HepG2 (cell line): ENCODE results near the gene PLEKHN1. TPM values are rescaled to one million over a fixed set of nuclear protein-coding genes. Genes with fewer than 3 reads are reported as not detected.
A peak's percentile ranks its signal among the peaks of the same experiment; 100 is the strongest.

Experiments used
- ATAC-seq: fragments of 200-7000 bp; cut with Tn5 transposase; 3 replicates; pipeline ENCODE4 v1.9.1; 2020; ENCODE audit warnings: mild to moderate bottlenecking, moderate library complexity
- BruUV-seq: library from RNA; stranded (reverse); fragments of 400-500 nt; replicated peaks from 2 replicates; lab custom pipeline; 2021; lab: Mats Ljungman, UMichigan
- CTCF ChIA-PET: fragments of 300-600 bp; formaldehyde crosslinking; extraction: SDS; loops from one replicate; lab custom pipeline; 2021; ENCODE audit warnings: low total read pairs, inconsistent platforms, low intra/inter-chr PET ratio; lab: Yijun Ruan, JAX
- POLR2A ChIA-PET: fragments of 350-600 bp; sonication (Branson Sonifier 250); formaldehyde crosslinking; loops from one replicate; lab custom pipeline; 2020; ENCODE audit warnings: antibody characterized with exemption, inconsistent platforms; lab: Yijun Ruan, JAX
- DNase-seq: peaks from one replicate; pipeline ENCODE4 v3.0.0-alpha.2; 2015; ENCODE audit warnings: low spot score
- FAIRE-seq: peaks from 3 replicates; lab custom pipeline; 2011; peaks lifted over from hg19 to GRCh38; lab: Jason Lieb, UNC
- H2AFZ ChIP-seq: one replicate; pipeline ENCODE4 v1.6.1; 2011; ENCODE audit warnings: low read length, inconsistent platforms
- H3K27ac ChIP-seq: fragments of 300-600 bp; 3 replicates; pipeline ENCODE4 v1.8.0; 2011; ENCODE audit warnings: mixed run types, mild to moderate bottlenecking, mixed read lengths, low read length, inconsistent platforms; ENCODE audit not compliant: insufficient read depth; ENCODE audit errors: extremely low read length
- H3K27me3 ChIP-seq, 2 experiments: fragments of 200-600 bp in 1 of 2; 2 replicates in 1 of 2; 3 replicates in 1 of 2; pipeline versions ENCODE4 v1.6.0 to v1.8.0; 2011; ENCODE audit warnings: low read length in 2 of 2, mild to moderate bottlenecking in 2 of 2, moderate library complexity in 2 of 2, inconsistent platforms in 1 of 2; ENCODE audit not compliant: insufficient read depth in 2 of 2, control insufficient read depth in 1 of 2
- H3K36me3 ChIP-seq, 2 experiments: fragments of 200-600 bp in 1 of 2; replicated peaks in 1 of 2; 2 replicates in 1 of 2; 3 replicates in 1 of 2; pipeline versions ENCODE4 v1.5.1 to v1.8.0; 2011; ENCODE audit warnings: low read length in 2 of 2, inconsistent platforms in 1 of 2; ENCODE audit not compliant: insufficient read depth in 2 of 2, control insufficient read depth in 1 of 2
- H3K4me1 ChIP-seq: 2 replicates; pipeline ENCODE4 v1.5.1; 2012; ENCODE audit warnings: low read length, inconsistent platforms; ENCODE audit not compliant: insufficient read depth
- H3K4me2 ChIP-seq: 2 replicates; pipeline ENCODE4 v1.6.0; 2011; ENCODE audit warnings: low read depth, low read length, inconsistent platforms
- H3K4me3 ChIP-seq, 3 experiments: fragments of 200-600 bp in 1 of 3; sonication (generic), shearing (Covaris generic) in 1 of 3; replicated peaks in 1 of 3; 2 replicates each; pipeline ENCODE4 v1.5.1; 2011 to 2016; ENCODE audit warnings: low read length in 3 of 3, inconsistent platforms in 2 of 3, low read depth in 2 of 3, mild to moderate bottlenecking in 2 of 3, control low read depth in 1 of 3, mixed read lengths in 1 of 3; ENCODE audit not compliant: insufficient read depth in 1 of 3
- H3K79me2 ChIP-seq: one replicate; pipeline ENCODE4 v1.6.1; 2011; ENCODE audit warnings: low read length, inconsistent platforms; ENCODE audit not compliant: insufficient read depth
- H3K9ac ChIP-seq: 2 replicates; pipeline ENCODE4 v1.6.0; 2011; ENCODE audit warnings: mild to moderate bottlenecking, low read depth, low read length, inconsistent platforms; ENCODE audit not compliant: insufficient read depth
- H3K9me3 ChIP-seq: 2 replicates; pipeline ENCODE4 v1.5.1; 2012; ENCODE audit warnings: mild to moderate bottlenecking, low read length
- H4K20me1 ChIP-seq: 2 replicates; pipeline ENCODE4 v1.6.0; 2011; ENCODE audit warnings: inconsistent platforms, mild to moderate bottlenecking, low read length, moderate library complexity; ENCODE audit not compliant: insufficient read depth
- ELK4 ChIP-seq: sonication (generic); formaldehyde crosslinking; IDR thresholded peaks from 2 replicates; pipeline ENCODE4 v1.9.0; 2021; ENCODE audit warnings: missing genetic modification reagents, borderline replicate concordance
- KDM1A ChIP-seq: IDR thresholded peaks from 2 replicates; pipeline ENCODE4 v1.6.1; 2016; ENCODE audit warnings: missing compliant biosample characterization
- MAZ ChIP-seq, 2 experiments: sonication (generic) in 1 of 2; formaldehyde crosslinking in 1 of 2; IDR thresholded peaks; 2 replicates each; pipeline versions ENCODE4 v1.5.0 to v1.6.1; 2012 to 2020; ENCODE audit warnings: low read depth in 2 of 2, mild to moderate bottlenecking in 2 of 2, borderline replicate concordance in 1 of 2, improper control_type of control experiment in 1 of 2, low read length in 1 of 2, missing genetic modification reagents in 1 of 2, moderate library complexity in 1 of 2
- MED8 ChIP-seq: sonication (generic); formaldehyde crosslinking; IDR thresholded peaks from 2 replicates; pipeline ENCODE4 v1.8.1; 2023; ENCODE audit warnings: mild to moderate bottlenecking, missing genetic modification reagents; ENCODE audit not compliant: insufficient replicate concordance
- MNT ChIP-seq: fragments of 450-650 bp; IDR thresholded peaks from 2 replicates; pipeline ENCODE4 v1.6.1; 2016
- MYC ChIP-seq: sonication (generic); formaldehyde crosslinking; IDR thresholded peaks from 2 replicates; pipeline ENCODE4 v1.9.0; 2021; ENCODE audit warnings: missing genetic modification reagents, borderline replicate concordance
- ZFP36L2 ChIP-seq: sonication (generic); formaldehyde crosslinking; IDR thresholded peaks from 2 replicates; pipeline ENCODE4 v1.4.0; 2020; ENCODE audit warnings: missing genetic modification reagents
- ZFP41 ChIP-seq: sonication (generic); formaldehyde crosslinking; IDR thresholded peaks from 2 replicates; pipeline ENCODE4 v1.4.0; 2020; ENCODE audit warnings: mild to moderate bottlenecking, missing genetic modification reagents, borderline replicate concordance
- ZNF143 ChIP-seq: sonication (generic); formaldehyde crosslinking; IDR thresholded peaks from 2 replicates; pipeline ENCODE4 v1.4.0; 2020; ENCODE audit warnings: missing genetic modification reagents
- ZNF296 ChIP-seq: sonication (generic); formaldehyde crosslinking; conservative IDR thresholded peaks from 2 replicates; pipeline ENCODE4 v1.5.0; 2020; ENCODE audit warnings: mild to moderate bottlenecking, missing genetic modification reagents
- ZNF607 ChIP-seq: sonication (generic); formaldehyde crosslinking; IDR thresholded peaks from 2 replicates; pipeline ENCODE4 v1.5.1; 2020; ENCODE audit warnings: missing genetic modification reagents, mild to moderate bottlenecking, borderline replicate concordance
- ZNF841 ChIP-seq: sonication (generic); formaldehyde crosslinking; IDR thresholded peaks from 2 replicates; pipeline ENCODE4 v1.8.1; 2023; ENCODE audit warnings: missing genetic modification reagents, borderline replicate concordance
- WGBS: methylation state at CpG from one replicate; pipeline ENCODE4 v1.1.6; 2017; ENCODE audit warnings: low lambda C conversion rate; 5-methylcytosine and 5-hydroxymethylcytosine counted together
- in situ Hi-C: cut with HindIII; loops from 2 replicates; pipeline ENCODE4 v1.10.0; 2017; ENCODE audit warnings: low pct_unique_long_range_greater_than_20kb; ENCODE audit not compliant: extremely low pct_ligation_motif_present
- intact Hi-C: fragments of 100-400 bp; cut with micrococcal nuclease; formaldehyde crosslinking; loops from one replicate; pipeline ENCODE4 v1.10.0; 2022; ENCODE audit not compliant: unreplicated experiment
- polyA plus RNA-seq, 8 experiments: library from polyadenylated mRNA; depleted of rRNA in 3 of 8; stranded (reverse) in 7 of 8; unstranded in 1 of 8; fragments of >200 nt; fragmentation: Illumina TruSeq in 4 of 8; extraction: Trizol in 4 of 8; gene quantifications; 2 replicates each; pipeline versions ENCODE4 v1.2.1 to v1.2.3, GENCODE V29; 2011 to 2016; ENCODE audit warnings: low read depth in 4 of 8, missing spikeins in 1 of 8, mixed read lengths in 1 of 8; ENCODE audit not compliant: insufficient read depth in 1 of 8
- total RNA-seq, 5 experiments: library from RNA; depleted of rRNA; stranded (reverse); fragments of >200 nt; fragmentation: Illumina TruSeq; extraction: Trizol; gene quantifications; 2 replicates each; pipeline ENCODE4 v1.2.3, GENCODE V29; 2016; ENCODE audit warnings: low read depth in 1 of 5

Gene PLEKHN1
- total and polyA plus RNA-seq, 2 of the 13 experiments (the other 11 are each of a cell fraction or from before 2014, with no cell fraction given), result 0.42 to 0.58 TPM

DNA sequence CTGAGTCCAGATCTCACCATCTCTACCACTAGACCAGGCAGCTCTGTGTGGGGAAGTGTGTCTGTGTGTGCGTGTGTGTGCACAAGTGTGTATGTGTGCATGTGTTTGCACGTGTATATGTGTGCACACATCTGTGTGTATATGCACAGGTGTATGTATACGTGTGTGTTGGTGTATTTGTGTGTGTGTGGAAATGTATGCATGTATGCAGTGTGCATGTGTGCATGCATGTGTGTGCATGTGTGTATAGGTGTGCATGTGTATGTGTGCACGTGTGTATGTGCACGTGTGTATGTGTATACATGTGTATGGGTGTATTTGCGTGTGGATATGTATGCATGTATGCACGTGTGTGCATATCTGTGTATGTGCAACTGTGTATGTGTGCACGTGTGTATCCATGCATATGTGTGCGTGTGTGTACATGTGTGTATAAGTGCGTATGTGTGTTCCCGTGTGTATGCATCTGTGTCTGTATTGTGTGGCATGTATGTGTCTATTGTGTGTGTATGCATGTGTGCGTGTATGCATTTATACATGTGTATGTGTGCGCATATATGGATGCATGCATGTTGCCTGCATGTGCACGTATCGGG lies 3.1 kb downstream of the PLEKHN1 start:
- no peaks in the 10 kb centered on the region for H4K20me1 ChIP-seq
- TF ChIP-seq ELK4 (CRISPR knock-in tag), result no peak
- TF ChIP-seq MNT, result peak; percentile 98
- TF ChIP-seq, all 625 proteins: peak for 1
- H3K79me2 ChIP-seq, result no peaks in the 10 kb centered on the region
- WGBS, result 86% methylated on average over 15 of the region's 15 CpGs
- H3K4me3 ChIP-seq, result no peak overlapping the region
- H3K4me1 ChIP-seq, result peaks cover 24% of the 10 kb centered on the region
- H3K27ac ChIP-seq, result no peak overlapping the region
- ChIA-PET POLR2A (no interaction called here), CTCF (no interaction called here)
- no TSS peak for BruUV-seq
- intact Hi-C loops, result no loop called here
- H3K4me2 ChIP-seq, result no peak overlapping the region
- H3K9ac ChIP-seq, result no peak overlapping the region
- ATAC-seq, result no peak
- in situ Hi-C loops, result no loop called here
- no peak overlapping the region for H2AFZ ChIP-seq
- no peak for DNase-seq
- H3K36me3 ChIP-seq, result 0 out of 5 replicates have a peak, but pooled peaks cover 0 to 3% of the 10 kb centered on the region in 2 experiments
- H3K9me3 ChIP-seq, result no peaks in the 10 kb centered on the region
- FAIRE-seq, result no peak
- H3K27me3 ChIP-seq, result no peaks in the 10 kb centered on the region; a peak in 1 of 5 replicates

- H3K27ac ChIP-seq, result no peak overlapping the region
- no peak overlapping the region for H3K4me3 ChIP-seq
- in situ Hi-C loops, result no loop called here
- peaks cover 24% of the 10 kb centered on the region for H3K4me1 ChIP-seq
- no peak for ATAC-seq
- H2AFZ ChIP-seq, result no peak overlapping the region
- H4K20me1 ChIP-seq, result no peaks in the 10 kb centered on the region
- no TSS peak for BruUV-seq
- H3K4me2 ChIP-seq, result no peak overlapping the region
- DNase-seq, result no peak
- no peak for FAIRE-seq
- intact Hi-C loops, result no loop called here
- H3K79me2 ChIP-seq, result no peaks in the 10 kb centered on the region
- no peaks in the 10 kb centered on the region for H3K36me3 ChIP-seq
- WGBS, result 91% methylated on average over 14 of the region's 33 CpGs
- no peak overlapping the region for H3K9ac ChIP-seq
- H3K9me3 ChIP-seq, result no peaks in the 10 kb centered on the region
- CTCF ChIA-PET, result no interaction called here
- H3K27me3 ChIP-seq, result no peaks in the 10 kb centered on the region; a peak in 1 of 5 replicates
- POLR2A ChIA-PET, result no interaction called here
- TF ChIP-seq ZNF841 (CRISPR knock-in tag) (no peak), KDM1A (CRISPR knock-in tag) (no peak), MAZ (IDR thresholded peaks at IDR 0.05; ENCODE audit: borderline replicate concordance, low read depth, low read length) (no peak), MAZ (CRISPR knock-in tag; IDR thresholded peaks at IDR 0.05; ENCODE audit: low read depth) (no peak), ZNF296 (CRISPR knock-in tag) (no peak), MYC (CRISPR knock-in tag) (no peak), ZFP36L2 (no peak), MED8 (CRISPR knock-in tag) (no peak), ZNF607 (no peak), ZFP41 (CRISPR knock-in tag) (no peak), ZNF143 (CRISPR knock-in tag) (no peak)
Measured at GRCh38 chr1:970242-970972, 4.1 kb downstream of the PLEKHN1 start.
